SK-N-SH (cell line): ENCODE results near the gene DCP1B.

ENCODE experiments used
- CHD2 ChIP-seq: fragments of 150-350 bp; IDR thresholded peaks from 2 replicates; pipeline ENCODE4 v1.6.1; 2018; ENCODE audit warnings: low read length; ENCODE audit not compliant: partially characterized antibody
- FOXM1 ChIP-seq: IDR thresholded peaks from 2 replicates; pipeline ENCODE4 v1.4.0; 2012; ENCODE audit warnings: low read depth, mild to moderate bottlenecking
- GABPA ChIP-seq: IDR thresholded peaks from 2 replicates; pipeline ENCODE4 v1.4.0; 2012; ENCODE audit warnings: low read depth, mild to moderate bottlenecking
- NFIC ChIP-seq: IDR thresholded peaks from 2 replicates; pipeline ENCODE4 v1.4.0; 2012; ENCODE audit warnings: borderline replicate concordance
- POLR2AphosphoS5 ChIP-seq: IDR thresholded peaks from 2 replicates; pipeline ENCODE4 v1.6.1; 2012; ENCODE audit warnings: low read depth, low read length
- RCOR1 ChIP-seq: fragments of 150-350 bp; IDR thresholded peaks from 2 replicates; pipeline ENCODE4 v1.6.1; 2017; ENCODE audit warnings: antibody characterized with exemption, low read length
- RFX5 ChIP-seq: IDR thresholded peaks from 2 replicates; pipeline ENCODE4 v1.6.1; 2012; ENCODE audit warnings: mild to moderate bottlenecking, improper control_type of control experiment, low read length
- TAF1 ChIP-seq: IDR thresholded peaks from 2 replicates; pipeline ENCODE4 v1.6.1; 2012; ENCODE audit warnings: low read depth, mild to moderate bottlenecking, low read length, moderate library complexity, borderline replicate concordance
- TEAD4 ChIP-seq: IDR thresholded peaks from 2 replicates; pipeline ENCODE4 v1.4.0; 2012; ENCODE audit warnings: mild to moderate bottlenecking, borderline replicate concordance; ENCODE audit not compliant: insufficient read depth
- TF ChIP-seq, protein P1 (sequence below): fragments of 200-600 bp; sonication (generic); IDR thresholded peaks from 2 replicates; pipeline ENCODE4 v1.6.1; 2017; ENCODE audit warnings: antibody characterized with exemption, mild to moderate bottlenecking, moderate library complexity
- TF ChIP-seq, protein P2 (sequence below): IDR thresholded peaks from 2 replicates; pipeline ENCODE4 v1.4.0; 2012; ENCODE audit warnings: low read depth, borderline replicate concordance
- TF ChIP-seq, protein P3 (sequence below): fragments of 150-350 bp; IDR thresholded peaks from 2 replicates; pipeline ENCODE4 v1.6.1; 2017; ENCODE audit warnings: antibody characterized with exemption, low read length, low read depth, borderline replicate concordance

DNA sequence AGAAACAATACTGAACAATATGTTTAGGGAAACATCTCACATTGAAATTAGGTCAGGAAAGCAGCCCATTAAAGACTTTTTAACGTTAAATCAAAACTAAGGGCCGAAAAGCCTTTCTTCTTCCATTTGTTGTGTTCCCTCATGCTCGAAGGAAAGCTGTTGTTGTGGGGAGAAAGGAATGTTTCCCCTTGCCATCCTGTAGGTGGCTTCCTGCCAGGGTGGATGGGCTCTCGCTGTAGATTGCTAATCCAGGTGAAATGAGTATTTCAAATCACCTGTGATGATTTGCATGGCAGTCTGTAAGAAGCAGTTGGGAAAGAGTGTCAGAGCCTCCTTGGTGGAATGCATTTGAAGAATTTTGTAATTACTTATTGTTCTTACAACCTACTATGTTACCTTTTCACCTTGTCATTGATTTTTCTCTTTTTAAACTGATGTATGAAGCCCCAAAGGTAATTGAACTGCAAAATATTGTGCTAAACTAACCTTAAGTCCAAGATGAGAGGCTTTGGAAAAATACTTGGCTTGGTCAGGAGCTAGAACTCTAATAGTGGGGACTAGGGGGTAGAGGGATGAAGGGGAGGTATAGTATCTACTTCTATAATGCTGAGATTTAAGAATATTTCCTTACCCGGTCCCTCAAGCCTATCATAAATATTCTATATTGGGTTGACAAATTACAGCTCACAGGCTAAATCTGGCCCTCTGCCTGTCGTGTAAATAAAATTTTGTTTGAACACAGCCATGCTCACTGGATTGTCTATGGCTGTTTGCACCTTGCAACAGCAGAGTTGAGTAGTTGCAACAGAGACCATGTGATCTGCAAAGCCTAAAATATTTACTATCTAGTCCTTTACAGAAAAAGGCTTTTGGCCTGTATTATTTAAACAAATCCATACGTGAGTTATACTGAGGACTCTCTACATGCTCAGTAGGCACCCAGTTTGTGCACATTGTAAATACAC lies 7.7 kb upstream of the DCP1B start:
- TF ChIP-seq RFX5 (no peak), POLR2AphosphoS5 (no peak), NFIC (no peak), CHD2 (no peak), GABPA (no peak), TEAD4 (no peak), TAF1 (no peak), FOXM1 (no peak), RCOR1 (no peak)
- TF ChIP-seq, protein P1, sequence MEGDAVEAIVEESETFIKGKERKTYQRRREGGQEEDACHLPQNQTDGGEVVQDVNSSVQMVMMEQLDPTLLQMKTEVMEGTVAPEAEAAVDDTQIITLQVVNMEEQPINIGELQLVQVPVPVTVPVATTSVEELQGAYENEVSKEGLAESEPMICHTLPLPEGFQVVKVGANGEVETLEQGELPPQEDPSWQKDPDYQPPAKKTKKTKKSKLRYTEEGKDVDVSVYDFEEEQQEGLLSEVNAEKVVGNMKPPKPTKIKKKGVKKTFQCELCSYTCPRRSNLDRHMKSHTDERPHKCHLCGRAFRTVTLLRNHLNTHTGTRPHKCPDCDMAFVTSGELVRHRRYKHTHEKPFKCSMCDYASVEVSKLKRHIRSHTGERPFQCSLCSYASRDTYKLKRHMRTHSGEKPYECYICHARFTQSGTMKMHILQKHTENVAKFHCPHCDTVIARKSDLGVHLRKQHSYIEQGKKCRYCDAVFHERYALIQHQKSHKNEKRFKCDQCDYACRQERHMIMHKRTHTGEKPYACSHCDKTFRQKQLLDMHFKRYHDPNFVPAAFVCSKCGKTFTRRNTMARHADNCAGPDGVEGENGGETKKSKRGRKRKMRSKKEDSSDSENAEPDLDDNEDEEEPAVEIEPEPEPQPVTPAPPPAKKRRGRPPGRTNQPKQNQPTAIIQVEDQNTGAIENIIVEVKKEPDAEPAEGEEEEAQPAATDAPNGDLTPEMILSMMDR, result no peak
- TF ChIP-seq, protein P2, sequence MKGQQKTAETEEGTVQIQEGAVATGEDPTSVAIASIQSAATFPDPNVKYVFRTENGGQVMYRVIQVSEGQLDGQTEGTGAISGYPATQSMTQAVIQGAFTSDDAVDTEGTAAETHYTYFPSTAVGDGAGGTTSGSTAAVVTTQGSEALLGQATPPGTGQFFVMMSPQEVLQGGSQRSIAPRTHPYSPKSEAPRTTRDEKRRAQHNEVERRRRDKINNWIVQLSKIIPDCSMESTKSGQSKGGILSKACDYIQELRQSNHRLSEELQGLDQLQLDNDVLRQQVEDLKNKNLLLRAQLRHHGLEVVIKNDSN, result no peak
- TF ChIP-seq, protein P3, sequence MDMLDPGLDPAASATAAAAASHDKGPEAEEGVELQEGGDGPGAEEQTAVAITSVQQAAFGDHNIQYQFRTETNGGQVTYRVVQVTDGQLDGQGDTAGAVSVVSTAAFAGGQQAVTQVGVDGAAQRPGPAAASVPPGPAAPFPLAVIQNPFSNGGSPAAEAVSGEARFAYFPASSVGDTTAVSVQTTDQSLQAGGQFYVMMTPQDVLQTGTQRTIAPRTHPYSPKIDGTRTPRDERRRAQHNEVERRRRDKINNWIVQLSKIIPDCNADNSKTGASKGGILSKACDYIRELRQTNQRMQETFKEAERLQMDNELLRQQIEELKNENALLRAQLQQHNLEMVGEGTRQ, result no peak
